DMS114 treated with DMSO at 0.1 percent for 48 hours (cell line): ENCODE results near the gene CHRM4.

Experiments
- DNase-seq: peaks from one replicate; lab custom pipeline; 2025; ENCODE audit not compliant: unreplicated experiment; lab: John Stamatoyannopoulos, UW

The CHRM4 gene

GRCh38 chr11:46369458-46370152 lies 22.0 kb downstream of the CHRM4 start:
- DNase-seq, result peak; percentile 54

DNA sequence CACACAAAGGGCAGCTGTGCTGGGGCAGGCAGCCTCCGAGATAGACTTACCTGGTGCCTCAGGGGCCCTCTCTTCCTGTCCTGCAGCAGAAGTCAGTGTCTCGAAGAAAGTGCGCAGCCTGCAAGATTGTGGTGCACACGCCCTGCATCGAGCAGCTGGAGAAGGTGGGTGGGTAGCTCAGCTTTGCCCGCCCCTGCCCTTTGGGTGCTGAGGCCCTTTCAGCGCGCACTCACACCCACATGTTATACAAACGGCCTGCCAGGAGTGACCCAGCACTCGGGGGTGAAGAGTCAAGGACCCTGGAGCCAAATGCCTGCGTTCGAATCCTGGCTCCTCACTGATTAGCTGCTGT lies 23.7 kb downstream of the CHRM4 start:
- DNase-seq, result no peak

GRCh38 chr11:46367244-46367915 lies 24.2 kb downstream of the CHRM4 start:
- DNase-seq, result peak; percentile 7

DNA sequence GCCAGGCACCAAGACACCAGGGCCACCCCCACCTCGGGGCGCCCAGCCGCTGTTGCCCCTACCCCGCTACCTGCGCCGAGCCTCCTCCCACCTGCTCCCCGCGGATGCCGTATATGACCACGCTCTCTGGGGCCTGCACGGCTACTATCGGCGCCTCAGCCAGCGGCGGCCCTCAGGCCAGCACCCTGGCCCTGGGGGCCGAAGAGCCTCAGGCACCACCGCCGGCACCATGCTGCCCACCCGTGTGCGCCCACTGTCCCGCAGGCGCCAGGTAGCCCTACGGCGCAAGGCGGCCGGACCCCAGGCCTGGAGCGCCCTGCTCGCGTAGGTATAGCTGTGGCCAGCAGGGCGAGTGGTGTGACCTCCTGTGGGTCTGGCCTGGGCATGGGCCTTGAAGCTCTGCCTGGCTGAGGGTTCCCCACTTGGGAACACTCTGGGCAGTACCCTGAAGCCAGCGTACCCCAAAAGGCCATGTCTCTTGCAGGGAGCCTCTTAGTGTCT lies 24.9 kb downstream of the CHRM4 start:
- DNase-seq, result no peak

DNA sequence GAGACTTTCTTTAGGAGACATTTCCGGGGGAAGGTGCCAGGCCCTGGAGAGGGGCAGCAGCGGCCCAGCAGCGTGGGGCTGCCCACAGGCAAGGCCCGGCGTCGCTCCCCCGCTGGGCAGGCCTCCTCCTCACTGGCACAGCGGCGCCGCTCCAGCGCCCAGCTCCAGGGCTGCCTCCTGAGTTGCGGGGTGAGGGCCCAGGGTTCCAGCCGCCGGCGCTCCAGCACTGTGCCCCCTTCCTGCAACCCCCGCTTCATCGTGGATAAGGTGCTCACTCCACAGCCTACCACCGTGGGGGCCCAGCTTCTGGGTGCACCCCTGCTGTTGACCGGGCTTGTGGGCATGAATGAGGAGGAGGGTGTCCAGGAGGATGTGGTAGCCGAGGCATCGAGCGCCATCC lies 25.3 kb downstream of the CHRM4 start:
- DNase-seq, result no peak

GRCh38 chr11:46364791-46365190 lies 26.8 kb downstream of the CHRM4 start:
- no peak for DNase-seq

DNA sequence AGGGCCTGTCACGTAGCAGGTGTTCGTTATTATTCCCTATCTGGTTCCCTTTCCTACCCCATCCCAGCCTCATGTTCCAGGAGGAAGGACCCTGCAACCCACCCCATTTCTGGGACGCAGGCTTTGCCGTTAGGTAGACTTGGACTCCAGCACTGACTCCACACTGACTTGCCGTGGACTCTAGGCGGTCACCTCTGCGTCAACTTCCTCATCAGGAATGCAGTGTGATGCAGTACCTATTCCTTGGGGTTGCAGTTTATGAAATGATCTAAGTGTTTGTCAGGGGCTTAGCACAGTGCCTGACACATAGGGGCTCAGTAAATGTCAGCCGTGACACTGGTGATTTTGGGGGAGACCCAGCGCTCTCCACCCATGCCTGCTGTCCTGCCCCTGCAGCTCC lies 27.5 kb downstream of the CHRM4 start:
- no peak for DNase-seq

DNA sequence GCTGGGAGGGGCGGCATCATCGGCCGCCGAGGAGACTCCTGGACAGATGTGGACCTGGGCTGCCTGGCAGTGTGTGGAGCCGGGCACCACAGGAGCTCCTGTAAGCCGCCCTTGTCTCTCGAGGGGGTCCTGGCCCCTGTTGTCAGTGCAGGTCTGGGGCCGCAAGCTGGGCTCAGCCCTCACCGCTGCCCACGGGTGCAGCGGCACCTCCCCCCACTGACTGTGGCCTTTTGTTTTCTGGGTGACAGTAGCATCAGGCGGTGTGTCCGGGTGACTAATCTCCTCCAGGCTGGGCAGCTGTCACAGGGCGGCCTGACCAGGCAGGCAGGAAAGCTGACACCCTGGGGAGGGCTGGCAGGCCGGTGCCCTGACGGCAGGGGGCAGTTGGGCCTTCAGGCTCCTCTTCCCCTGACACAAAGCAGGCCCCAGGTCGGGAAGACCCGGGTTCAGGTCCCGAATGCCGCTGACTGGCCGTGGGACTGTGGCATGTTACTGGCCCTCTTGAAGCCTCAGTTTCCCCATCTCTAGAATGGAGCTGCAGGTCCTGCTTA lies 28.0 kb downstream of the CHRM4 start:
- DNase-seq, result no peak

- no peak for DNase-seq
Observed at GRCh38 chr11:46363031-46363407, 28.6 kb downstream of the CHRM4 start.

DNA sequence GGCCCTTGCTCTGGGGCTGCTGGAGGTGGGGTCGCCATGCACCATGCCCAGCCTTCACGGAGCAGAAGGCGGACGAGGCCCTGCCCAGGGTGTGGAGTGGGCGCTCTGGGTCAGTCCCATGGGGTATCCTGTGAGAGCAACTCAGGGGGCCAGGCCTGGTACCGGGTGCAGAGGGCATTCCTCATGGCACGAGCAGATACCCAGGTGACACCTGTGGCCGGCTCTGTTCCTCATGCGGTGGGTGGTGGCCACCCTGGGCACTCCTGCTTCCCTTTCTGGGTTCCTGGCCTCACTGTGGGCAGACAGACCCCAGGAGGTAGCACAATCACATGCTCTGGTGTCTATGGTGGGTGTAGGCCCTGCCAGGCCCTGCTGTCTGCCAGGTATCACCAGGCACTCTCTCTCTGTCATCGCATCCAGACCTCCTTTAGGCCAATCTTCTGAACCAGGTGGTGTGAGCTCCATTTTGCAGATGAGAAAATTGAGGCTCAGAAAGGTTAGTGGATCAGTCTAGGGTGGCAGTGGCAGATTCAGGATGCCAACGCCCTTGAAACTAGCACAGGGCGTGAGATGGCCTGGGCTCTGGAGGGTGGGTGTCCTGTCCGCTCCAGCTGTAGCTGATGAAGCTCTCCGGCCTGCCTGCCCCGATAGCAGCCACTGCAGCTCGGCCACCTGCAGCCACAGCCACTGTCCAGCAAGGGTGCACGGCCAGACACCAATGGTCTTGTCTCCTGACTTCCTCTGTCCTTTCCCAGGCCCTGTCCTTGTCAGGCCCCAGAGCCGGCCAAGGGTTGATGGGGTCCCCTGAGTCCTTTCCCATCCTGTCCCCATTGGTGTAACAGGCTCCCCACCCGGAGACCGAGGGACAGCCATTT lies 29.2 kb downstream of the CHRM4 start:
- no peak for DNase-seq

DNA sequence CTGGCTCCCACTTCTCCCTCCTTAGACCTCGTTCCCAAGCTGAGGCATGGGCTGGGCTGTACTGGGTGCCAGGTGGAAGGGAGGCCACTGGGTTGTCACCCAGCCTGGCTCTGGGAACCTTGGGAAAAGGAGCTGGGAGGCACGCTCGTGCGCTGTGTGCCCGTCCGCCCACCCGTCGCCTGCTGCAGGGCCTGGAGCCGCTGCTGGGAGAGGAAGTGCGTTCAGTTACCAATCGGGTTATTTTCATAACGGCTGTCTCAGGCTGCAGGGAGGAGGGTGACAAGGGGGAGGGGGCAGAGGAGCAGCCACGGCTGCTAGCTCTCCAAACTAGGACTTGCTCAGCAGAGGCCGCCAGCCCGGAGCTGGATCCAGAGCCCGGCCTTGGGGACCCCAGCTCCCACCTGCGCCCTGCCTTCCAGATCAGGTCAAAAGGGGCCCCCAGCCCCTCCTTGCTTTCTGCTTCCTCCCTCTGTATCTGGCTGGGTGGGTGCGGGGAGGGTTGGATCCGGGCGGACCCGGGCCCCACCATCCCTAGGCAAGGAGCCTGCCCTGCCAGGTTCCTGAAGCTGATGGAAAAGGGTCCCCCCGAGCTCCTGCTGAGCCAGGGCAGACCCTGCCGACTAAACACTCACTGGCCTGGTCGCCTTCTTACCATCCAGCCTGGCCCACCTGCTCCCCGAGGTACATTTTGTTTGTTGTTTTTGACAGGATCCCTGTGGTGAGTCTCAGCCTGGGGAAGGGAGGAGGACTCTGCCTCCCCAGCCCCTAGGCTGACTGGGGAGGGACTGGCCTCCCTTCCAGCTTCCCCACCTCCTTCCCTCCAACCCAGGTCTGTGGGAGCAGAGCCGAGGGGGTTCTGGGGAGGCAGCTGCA lies 30.1 kb downstream of the CHRM4 start:
- DNase-seq, result no peak

- no peak for DNase-seq
Observed at GRCh38 chr11:46360878-46361277, 30.7 kb downstream of the CHRM4 start.

DNA sequence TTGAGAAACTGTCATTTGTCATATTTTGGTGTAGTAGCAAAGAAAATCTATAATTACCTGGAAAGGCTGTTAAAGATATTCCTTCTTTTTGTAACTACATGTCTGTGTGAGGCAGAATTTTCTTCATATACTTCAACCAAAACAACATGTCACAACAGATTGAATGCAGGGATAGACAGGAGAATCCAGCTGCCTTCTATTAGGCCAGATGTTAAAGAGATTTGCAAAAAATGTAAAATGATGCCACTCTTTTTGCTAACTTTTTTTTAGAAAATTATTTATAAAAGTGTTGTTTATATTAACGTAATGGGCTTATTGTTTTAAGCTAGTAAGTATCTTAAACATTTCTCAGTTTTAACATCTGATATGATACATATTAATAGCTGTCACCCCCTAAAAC lies 31.6 kb downstream of the CHRM4 start:
- no peak for DNase-seq

- no peak for DNase-seq
Observed at GRCh38 chr11:46357483-46357936, 34.1 kb downstream of the CHRM4 start.

GRCh38 chr11:46356924-46357482 lies 34.6 kb downstream of the CHRM4 start:
- no peak for DNase-seq

DNA sequence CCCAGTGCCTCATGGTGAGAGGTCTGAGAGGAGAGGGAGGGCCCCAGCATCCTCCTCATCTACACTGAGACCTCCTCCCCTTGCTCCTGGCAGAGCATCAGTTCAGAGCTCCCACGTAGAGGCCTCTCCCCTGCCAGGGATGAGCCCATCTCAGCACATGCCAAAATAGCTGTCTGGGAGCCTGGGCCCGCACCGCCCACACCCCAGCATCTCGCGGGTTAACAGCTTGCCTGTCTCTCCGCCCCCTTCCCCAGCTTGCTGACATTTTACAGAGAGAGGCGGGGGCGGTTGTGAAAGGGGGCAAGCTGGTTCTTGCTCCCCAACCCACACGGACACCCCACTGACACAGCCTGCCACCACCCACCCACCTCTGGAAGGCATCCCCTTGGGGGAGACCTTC lies 37.9 kb downstream of the CHRM4 start:
- no peak for DNase-seq

DNA sequence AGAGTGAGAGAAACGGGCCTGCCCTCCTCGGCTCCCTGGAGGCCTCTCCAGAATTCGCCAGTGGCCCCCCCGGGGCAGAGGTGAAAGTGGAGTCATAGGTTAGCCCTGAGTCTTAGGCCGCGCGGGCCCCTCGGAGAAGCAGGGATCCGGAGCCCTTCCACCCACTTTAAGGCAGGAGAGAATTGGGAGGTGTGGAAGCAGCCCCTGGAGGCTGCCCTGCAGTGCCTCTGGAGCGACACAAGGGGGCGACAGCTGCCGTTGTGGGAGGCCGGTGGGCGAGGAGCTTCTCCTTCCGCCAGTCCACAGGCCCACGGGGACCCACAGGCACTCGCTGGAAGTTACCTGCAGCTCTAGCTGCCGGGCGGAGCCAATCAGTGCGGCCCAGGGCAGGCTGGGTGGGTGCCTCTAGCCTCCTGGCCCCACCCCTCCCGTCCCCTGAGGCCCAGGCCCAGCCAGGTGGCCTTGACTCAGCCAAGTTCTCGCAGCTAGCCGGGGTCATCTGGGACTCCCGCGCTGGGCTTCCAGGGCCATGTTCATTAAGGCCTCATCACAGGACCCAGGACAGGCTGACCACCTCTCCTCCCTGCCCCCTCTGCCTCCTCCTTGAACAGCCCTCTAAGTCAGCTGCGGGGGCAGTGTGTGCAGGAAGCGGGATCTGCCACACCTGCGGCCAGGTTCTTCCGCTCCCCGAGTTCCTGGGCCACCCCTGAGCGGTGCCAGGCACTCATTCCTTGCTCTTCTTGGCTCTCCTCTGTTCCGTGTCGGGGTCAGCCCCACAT lies 39.3 kb downstream of the CHRM4 start:
- no peak for DNase-seq

DNA sequence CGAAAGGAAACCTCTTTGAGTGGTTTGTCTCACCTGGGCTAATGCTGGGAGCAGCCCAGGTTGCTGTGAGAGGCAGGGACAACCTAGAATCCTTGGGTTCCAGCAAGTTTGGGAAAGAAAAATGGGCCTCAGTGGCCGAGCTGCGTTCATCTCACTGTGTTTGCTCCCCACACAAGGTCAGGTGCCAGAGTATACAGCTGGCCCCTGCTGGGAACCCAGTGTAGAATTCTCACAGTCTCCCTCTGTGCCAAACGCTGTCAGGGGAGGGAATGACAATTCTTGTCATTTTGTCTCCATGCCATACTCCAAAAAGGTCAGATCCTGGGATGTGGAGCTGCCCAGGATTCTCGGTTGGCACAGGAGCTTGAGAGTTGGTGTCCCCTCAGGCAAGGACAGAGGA lies 40.0 kb downstream of the CHRM4 start:
- DNase-seq, result no peak

DNA sequence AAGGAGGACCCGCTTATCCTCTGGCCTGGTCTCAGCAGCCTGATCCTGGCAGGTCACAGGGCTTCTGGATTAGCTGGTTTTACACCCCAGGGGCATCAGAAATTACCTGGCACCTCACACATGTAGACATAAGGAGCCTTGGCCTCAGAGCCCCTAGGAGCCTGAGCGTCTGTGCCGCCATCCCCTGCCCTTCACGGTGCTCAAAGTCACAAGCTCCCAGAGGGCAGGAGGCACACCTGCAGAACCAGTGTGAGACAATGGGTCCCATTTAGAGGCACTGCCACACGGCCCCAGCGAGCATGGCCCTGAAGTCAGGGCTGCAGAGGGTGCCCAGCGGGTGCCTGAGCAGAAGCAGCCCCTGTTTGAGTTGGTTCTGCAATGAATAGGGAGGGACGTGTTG lies 40.4 kb downstream of the CHRM4 start:
- no peak for DNase-seq
